Activated CD4-positive, alpha-beta T cell treated with anti-CD3 and anti-CD28 coated beads, Interleukin-2, amount 10 ng/mL, durations not matched to agents 24 days and 14 days (primary cell): ENCODE results near the gene ST13. TPM values are rescaled to one million over a fixed set of nuclear protein-coding genes. Genes with fewer than 3 reads are reported as not detected.
"Not testable (repeated sequence)": the region's sequence is repeated elsewhere in the genome, so short reads cannot be mapped to it uniquely, and the experiment has no call there.

Experiments used
- DNase-seq: peaks from one replicate; pipeline ENCODE4 v3.0.0; 2022
- H3K27ac Mint-ChIP-seq: one replicate; pipeline ENCODE4 v1.8.0; 2022; ENCODE audit warnings: mild to moderate bottlenecking, mixed read lengths
- H3K27me3 Mint-ChIP-seq: one replicate; pipeline ENCODE4 v1.8.0; 2022; ENCODE audit warnings: mixed read lengths
- H3K36me3 Mint-ChIP-seq: one replicate; pipeline ENCODE4 v1.8.0; 2022; ENCODE audit warnings: low read depth, mild to moderate bottlenecking, mixed read lengths
- H3K4me1 Mint-ChIP-seq: one replicate; pipeline ENCODE4 v1.8.0; 2021; ENCODE audit warnings: mixed read lengths
- H3K4me3 Mint-ChIP-seq: one replicate; pipeline ENCODE4 v1.8.0; 2022; ENCODE audit warnings: mild to moderate bottlenecking, moderate library complexity, mixed read lengths
- H3K9me3 Mint-ChIP-seq: one replicate; pipeline ENCODE4 v1.8.0; 2021; ENCODE audit warnings: mixed read lengths
- intact Hi-C: fragments of 100-400 bp; cut with micrococcal nuclease; formaldehyde crosslinking; loops from one replicate; pipeline ENCODE4 v1.15.1; 2023
- total RNA-seq: library from RNA; stranded (reverse); gene quantifications from 2 replicates; pipeline ENCODE4 v1.2.3, GENCODE V29; 2022

The ST13 gene
- total RNA-seq, 1 donor from 2014 or later, result 215 TPM

DNA sequence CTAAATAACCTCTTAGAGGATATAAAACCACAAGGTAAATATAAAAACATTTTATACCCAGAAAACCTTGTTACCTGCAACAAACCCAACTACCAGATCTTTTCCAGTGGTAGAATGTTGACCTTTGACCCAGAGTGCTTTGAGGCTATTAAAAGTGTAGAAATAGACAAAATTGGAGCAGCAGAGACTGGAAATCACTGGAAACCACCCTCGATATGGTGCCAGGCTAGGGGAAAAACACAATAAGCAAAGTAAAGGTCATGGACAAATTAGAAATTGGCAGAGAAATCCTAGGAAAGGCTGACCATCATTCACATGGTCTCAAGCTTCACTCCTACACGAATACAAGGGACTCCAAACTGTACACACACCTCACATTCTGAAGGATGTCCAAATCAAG lies 64.0 kb downstream of the ST13 start:
- intact Hi-C loops, result no loop called here
- no peaks in the 10 kb centered on the region for H3K9me3 Mint-ChIP-seq
- peaks cover 36% of the 10 kb centered on the region for H3K36me3 Mint-ChIP-seq
- no peaks in the 10 kb centered on the region for H3K27me3 Mint-ChIP-seq
- H3K4me3 Mint-ChIP-seq, result no peak overlapping the region
- H3K27ac Mint-ChIP-seq, result no peak overlapping the region
- peaks cover 8% of the 10 kb centered on the region for H3K4me1 Mint-ChIP-seq
- DNase-seq, result no peak

DNA sequence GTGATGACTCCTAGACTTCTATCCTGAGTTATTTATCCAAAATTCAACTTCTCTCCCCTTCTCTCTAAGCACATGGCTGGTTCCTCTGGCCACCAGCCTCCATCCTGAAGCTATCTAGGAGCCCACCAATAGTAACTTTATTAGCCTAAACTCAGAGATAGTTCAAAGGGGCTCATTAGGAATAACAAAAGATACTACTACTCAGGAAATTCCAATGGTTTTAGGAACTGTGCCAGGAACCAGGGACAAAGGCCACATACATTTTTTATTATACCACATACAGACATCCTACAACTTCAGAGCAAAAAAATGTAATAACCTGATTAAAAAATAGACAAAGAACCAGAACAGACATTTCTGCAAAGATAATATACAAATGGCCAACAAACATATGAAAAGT lies 65.2 kb downstream of the ST13 start:
- Mint-ChIP-seq H3K9me3 (no peaks in the 10 kb centered on the region), H3K27me3 (no peaks in the 10 kb centered on the region), H3K4me1 (peaks cover 8% of the 10 kb centered on the region), H3K36me3 (peaks cover 36% of the 10 kb centered on the region), H3K4me3 (no peak overlapping the region), H3K27ac (no peak overlapping the region)
- intact Hi-C loops, result no loop called here
- DNase-seq, result no peak

DNA sequence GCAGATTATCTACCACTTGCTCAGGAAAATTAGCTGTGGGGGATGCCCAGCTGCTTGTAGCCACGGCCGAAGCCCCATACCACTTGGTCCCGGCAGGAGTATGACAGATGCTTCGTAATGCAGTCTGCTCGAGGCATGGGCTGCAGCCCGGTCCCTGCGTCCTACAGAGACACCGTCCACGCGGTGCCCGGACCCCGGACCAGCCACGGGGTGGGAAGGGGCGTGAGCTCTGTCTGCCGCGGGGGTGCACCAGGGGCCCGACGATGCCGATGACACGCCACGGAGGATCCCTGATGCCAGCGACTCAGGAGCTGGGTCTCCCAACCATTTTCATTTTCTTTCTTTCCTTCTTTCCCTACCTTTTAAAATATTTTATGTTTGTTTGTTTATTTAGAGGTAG lies 67.3 kb downstream of the ST13 start:
- no peak overlapping the region for H3K4me3 Mint-ChIP-seq
- intact Hi-C loops, result no loop called here
- peaks cover 39% of the 10 kb centered on the region for H3K36me3 Mint-ChIP-seq
- no peaks in the 10 kb centered on the region for H3K9me3 Mint-ChIP-seq
- peaks cover 8% of the 10 kb centered on the region for H3K4me1 Mint-ChIP-seq
- H3K27ac Mint-ChIP-seq, result no peak overlapping the region
- no peak for DNase-seq
- no peaks in the 10 kb centered on the region for H3K27me3 Mint-ChIP-seq

DNA sequence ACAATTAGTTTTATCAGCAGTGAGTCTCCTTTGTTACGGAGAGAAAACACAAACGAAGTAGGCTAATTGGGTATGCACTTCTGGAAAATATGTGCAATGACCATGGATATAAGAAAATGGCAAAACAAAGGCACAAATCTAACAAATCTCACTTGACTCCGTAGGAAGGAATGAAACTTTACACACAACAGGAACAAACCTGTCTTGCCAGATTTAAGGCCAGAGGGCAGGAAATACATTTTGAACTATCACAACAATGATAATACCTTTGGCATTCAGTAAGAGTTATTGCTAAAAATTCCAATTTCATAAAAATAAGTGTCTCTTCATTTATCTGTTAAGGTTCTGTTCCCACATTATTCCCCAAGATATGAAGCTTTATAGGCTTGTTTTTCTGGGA lies 73.9 kb downstream of the ST13 start:
- Mint-ChIP-seq H3K36me3 (peaks cover 16% of the 10 kb centered on the region), H3K4me3 (no peak overlapping the region), H3K4me1 (no peaks in the 10 kb centered on the region), H3K27me3 (no peaks in the 10 kb centered on the region), H3K9me3 (no peaks in the 10 kb centered on the region), H3K27ac (no peak overlapping the region)
- DNase-seq, result no peak
- intact Hi-C loops, result no loop called here

DNA sequence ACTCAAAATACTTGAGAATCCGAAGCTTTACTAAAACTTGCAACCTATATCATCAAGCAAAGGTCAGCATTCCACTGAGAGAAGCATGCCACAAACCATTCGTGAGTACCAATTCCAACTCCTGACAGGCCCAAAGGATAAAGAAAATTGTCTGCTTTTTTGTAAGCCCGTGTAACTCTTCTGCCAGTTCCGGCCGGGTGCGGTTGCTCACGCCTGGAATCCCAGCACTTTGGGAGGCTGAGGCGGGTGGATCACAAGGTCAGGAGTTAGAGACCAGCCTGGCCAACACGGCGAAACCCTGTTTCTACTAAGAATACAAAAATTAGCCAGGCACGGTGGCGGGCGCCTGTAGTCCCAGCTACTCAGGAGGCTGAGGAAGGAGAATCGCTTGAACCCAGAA lies 74.7 kb downstream of the ST13 start:
- H3K4me3 Mint-ChIP-seq, intact Hi-C loops, H3K27me3 Mint-ChIP-seq, H3K9me3 Mint-ChIP-seq, H3K4me1 Mint-ChIP-seq, H3K27ac Mint-ChIP-seq, DNase-seq: not testable (repeated sequence)
- peaks cover 23% of the 10 kb centered on the region for H3K36me3 Mint-ChIP-seq

Other genes with a start within 250 kb of the ST13 start
- 51.7 and 51.9 TPM in 2 replicates for gene MRTFA, start 219.9 kb downstream of the ST13 start, total RNA-seq
- not detected in 2 replicates for gene MCHR1, start 177.2 kb downstream of the ST13 start, total RNA-seq
- gene SLC25A17, start 37.3 kb downstream of the ST13 start, total RNA-seq, result 32.8 and 37.7 TPM in 2 replicates
- 17.6 and 17.7 TPM in 2 replicates for gene XPNPEP3, start 509 bp upstream of the ST13 start, total RNA-seq
- gene DNAJB7, start 5.5 kb upstream of the ST13 start, total RNA-seq, result not detected in 2 replicates
- 98.5 and 106 TPM in 2 replicates for gene RBX1, start 94.7 kb upstream of the ST13 start, total RNA-seq
- 61.1 and 68.0 TPM in 2 replicates for gene EP300, start 236.0 kb upstream of the ST13 start, total RNA-seq